Gastroesophageal sphincter (tissue), 4 donors: ENCODE measurements around the gene LSM6. TPM values are rescaled to one million over a fixed set of nuclear protein-coding genes. Genes with fewer than 3 reads are reported as not detected.

Experiments used
- ATAC-seq: fragments of 150-250 bp; one replicate; pipeline ENCODE4 v1.9.1; 2016; ENCODE audit warnings: mild to moderate bottlenecking, moderate library complexity
- H3K27ac ChIP-seq, 4 donors: fragments of 200-600 bp; sonication (generic) in 3 of 4; 1 replicate in 3 of 4; 2 replicates in 1 of 4; pipeline ENCODE4 v1.5.1; 2016 to 2019
- H3K27me3 ChIP-seq: fragments of 200-600 bp; sonication (generic); one replicate; pipeline ENCODE4 v1.5.1; 2019
- H3K36me3 ChIP-seq, 2 donors: fragments of 200-600 bp; sonication (generic); one replicate each; pipeline ENCODE4 v1.5.1; 2019; ENCODE audit warnings: control low read depth in 1 of 2
- H3K4me1 ChIP-seq, 3 donors: fragments of 200-600 bp; sonication (generic); 1 replicate in 2 of 3; 2 replicates in 1 of 3; pipeline ENCODE4 v1.5.1; 2016 to 2019; ENCODE audit warnings: control low read depth in 2 of 3
- H3K4me3 ChIP-seq, 2 donors: fragments of 200-600 bp; sonication (generic); one replicate each; pipeline ENCODE4 v1.5.1; 2019; ENCODE audit warnings: mild to moderate bottlenecking in 1 of 2, moderate library complexity in 1 of 2
- H3K9me3 ChIP-seq, 3 donors: fragments of 200-600 bp; sonication (generic); one replicate each; pipeline ENCODE4 v1.5.1; 2017 to 2019; ENCODE audit warnings: control low read depth in 2 of 3
- CTCF ChIP-seq, 4 experiments: fragments of 200-600 bp in 2 of 4; fragments of 450-650 bp in 2 of 4; sonication (generic) in 1 of 4; IDR thresholded peaks; one replicate each; pipeline ENCODE4 v1.5.1; 2017 to 2019; ENCODE audit warnings: antibody characterized with exemption in 4 of 4, mild to moderate bottlenecking in 2 of 4, moderate library complexity in 2 of 4
- EP300 ChIP-seq: sonication (generic); formaldehyde crosslinking; IDR thresholded peaks from one replicate; pipeline ENCODE4 v1.6.1; 2017; ENCODE audit warnings: antibody characterized with exemption, mild to moderate bottlenecking
- POLR2A ChIP-seq, 2 donors: fragments of 450-650 bp; IDR thresholded peaks; one replicate each; pipeline ENCODE4 v1.6.1; 2017; ENCODE audit warnings: antibody characterized with exemption in 2 of 2, mild to moderate bottlenecking in 2 of 2, moderate library complexity in 1 of 2
- POLR2AphosphoS5 ChIP-seq: sonication (generic); formaldehyde crosslinking; IDR thresholded peaks from one replicate; pipeline ENCODE4 v1.6.1; 2017; ENCODE audit warnings: antibody characterized with exemption
- WGBS, 2 donors: methylation state at CpG; one replicate each; pipeline ENCODE4 v1.1.5; 2018; ENCODE audit warnings: low coverage in 1 of 2; 5-methylcytosine and 5-hydroxymethylcytosine counted together
- total RNA-seq, 4 donors: library from RNA; depleted of rRNA; stranded (reverse); fragments of >200 nt; gene quantifications; one replicate each; pipeline ENCODE4 v1.1.0, GENCODE V29; 2016

The LSM6 gene
- total RNA-seq, 4 donors from 2014 or later = 11.5 to 28.4 (median 26.2) TPM

GRCh38 chr4:146236216-146236615, 60.7 kb downstream of the LSM6 start:
- Histone ChIP-seq H3K4me3 (no peak overlapping the region), H3K36me3 (no peaks in the 10 kb centered on the region), H3K9me3 (peaks cover 0 to 12% (median 0%) of the 10 kb centered on the region in 3 donors), H3K4me1 (peaks cover 0 to 7% (median 4%) of the 10 kb centered on the region in 3 donors), H3K27ac (peak overlapping the region in 2 of 4 donors; percentile 12 to 43), H3K27me3 (no peaks in the 10 kb centered on the region)
- 44 to 80% methylated on average over 1 to 5 of the region's 5 CpGs for WGBS, 2 donors
- TF ChIP-seq EP300 (no peak), POLR2A (IDR thresholded peaks at IDR 0.05) (no peak), CTCF (IDR thresholded peaks at IDR 0.05) (no peak), POLR2AphosphoS5 (no peak)
- ATAC-seq = no peak

GRCh38 chr4:146237092-146237491, 61.6 kb downstream of the LSM6 start:
- Histone ChIP-seq H3K27ac (no peak overlapping the region), H3K4me3 (no peak overlapping the region), H3K36me3 (no peaks in the 10 kb centered on the region), H3K27me3 (no peaks in the 10 kb centered on the region), H3K4me1 (peaks cover 0 to 16% (median 6%) of the 10 kb centered on the region in 3 donors), H3K9me3 (peaks cover 0 to 7% (median 0%) of the 10 kb centered on the region in 3 donors)
- no peak for ATAC-seq
- 78 to 94% methylated on average over 6 of the region's 6 CpGs for WGBS, 2 donors
- no peak for TF ChIP-seq POLR2A (IDR thresholded peaks at IDR 0.05)
- no peak for TF ChIP-seq EP300
- no peak for TF ChIP-seq POLR2AphosphoS5
- no peak for TF ChIP-seq CTCF (IDR thresholded peaks at IDR 0.05)

GRCh38 chr4:146238107-146238506, 62.6 kb downstream of the LSM6 start:
- H3K4me1 ChIP-seq = peaks cover 0 to 26% (median 7%) of the 10 kb centered on the region in 3 donors
- H3K9me3 ChIP-seq = no peaks in the 10 kb centered on the region
- no peaks in the 10 kb centered on the region for H3K27me3 ChIP-seq
- H3K36me3 ChIP-seq = no peaks in the 10 kb centered on the region
- 61% methylated on average over 2 to 3 of the region's 3 CpGs for WGBS, 2 donors
- H3K4me3 ChIP-seq = no peak overlapping the region
- ATAC-seq = peak; percentile 26
- TF ChIP-seq EP300 (no peak), POLR2A (IDR thresholded peaks at IDR 0.05) (no peak), CTCF (IDR thresholded peaks at IDR 0.05) (no peak), POLR2AphosphoS5 (no peak)
- H3K27ac ChIP-seq = no peak overlapping the region

Other genes starting within 250 kb of the LSM6 start
- 10 to 100 TPM in 3 of 4 donors, 1 to 10 TPM in 1; 9.3 to 39.4 (median 20.3) TPM for gene ZNF827, start 236.9 kb upstream of the LSM6 start, total RNA-seq
- gene REELD1, start 38.8 kb downstream of the LSM6 start, total RNA-seq = 1 to 10 TPM in 1 of 4 donors, under 1 TPM in 1, not detected in 2; 0.78 to 1.4 TPM